K562 (cell line): ENCODE results near the gene ZNF236.

Experiments
- GATA2 ChIP-seq: sonication (generic); formaldehyde crosslinking; IDR thresholded peaks from 2 replicates; pipeline ENCODE4 v1.4.0; 2020; ENCODE audit warnings: mild to moderate bottlenecking, missing genetic modification reagents
- TCF3 ChIP-seq: sonication (generic); formaldehyde crosslinking; IDR thresholded peaks from 2 replicates; pipeline ENCODE4 v1.4.0; 2020; ENCODE audit warnings: mild to moderate bottlenecking, missing genetic modification reagents
- ZNF239 ChIP-seq: fragments of 250-450 bp; sonication (Bioruptor Pico); IDR thresholded peaks from 2 replicates; pipeline ENCODE4 v1.4.0; 2020; ENCODE audit warnings: mild to moderate bottlenecking
- ZNF778 ChIP-seq: fragments of 450-650 bp; formaldehyde crosslinking; IDR thresholded peaks from 2 replicates; pipeline ENCODE4 v1.4.0; 2020; ENCODE audit warnings: mild to moderate bottlenecking, moderate library complexity

GRCh38 chr18:76880026-76880425 is 57.7 kb downstream of the ZNF236 start:
- TF ChIP-seq TCF3 (CRISPR knock-in tag) (no peak), ZNF778 (no peak), GATA2 (CRISPR knock-in tag) (no peak), ZNF239 (CRISPR knock-in tag) (no peak)
